WERI-Rb-1 (cell line): ENCODE data around the gene NCOR1.

Source experiments
- DNase-seq: peaks from one replicate; pipeline ENCODE4 v3.0.0-alpha.2; 2020
- H3K27ac ChIP-seq: fragments of 250-450 bp; sonication (Bioruptor Pico); 2 replicates; pipeline ENCODE4 v1.5.1; 2020; ENCODE audit warnings: mild to moderate bottlenecking, moderate library complexity
- H3K27me3 ChIP-seq: fragments of 250-450 bp; sonication (Bioruptor Pico); 2 replicates; pipeline ENCODE4 v1.5.1; 2021; ENCODE audit warnings: mild to moderate bottlenecking, low read depth, moderate library complexity; ENCODE audit not compliant: insufficient read depth, severe bottlenecking
- H3K36me3 ChIP-seq: fragments of 250-450 bp; sonication (Bioruptor Pico); 2 replicates; pipeline ENCODE4 v1.5.1; 2020; ENCODE audit warnings: mild to moderate bottlenecking, moderate library complexity
- H3K4me3 ChIP-seq: 2 replicates; pipeline ENCODE4 v1.5.1; 2011; ENCODE audit warnings: low read depth, mild to moderate bottlenecking, control low read depth, low read length
- H3K9me3 ChIP-seq: fragments of 250-450 bp; sonication (Bioruptor Pico); 2 replicates; pipeline ENCODE4 v1.5.1; 2021; ENCODE audit warnings: mild to moderate bottlenecking, moderate library complexity; ENCODE audit not compliant: severe bottlenecking
- CTCF ChIP-seq: IDR thresholded peaks from 2 replicates; pipeline ENCODE4 v1.5.1; 2011; ENCODE audit warnings: low read depth, mild to moderate bottlenecking, control low read depth, inconsistent platforms, low read length

The NCOR1 gene

GRCh38 chr17:16215273-16215964 lies at the start of gene NCOR1:
NCOR1 (minus strand) TSS chr17:16215534; CDS start chr17:16194569, 20,965 bp downstream.
- peak within 1 kb of the TSS; percentile 94 for H3K27ac ChIP-seq
- H3K9me3 ChIP-seq = no peaks in the 10 kb centered on the region
- H3K36me3 ChIP-seq = peaks cover 15% of the 10 kb centered on the region
- H3K4me3 ChIP-seq = peak within 1 kb of the TSS; percentile 87
- peak; percentile 34; the same call in 1 of the 2 replicates for TF ChIP-seq CTCF
- DNase-seq = peak; percentile 95
- no peaks in the 10 kb centered on the region for H3K27me3 ChIP-seq

- 0 out of 2 replicates have a peak, but pooled peaks cover 3% of the 10 kb centered on the region for H3K36me3 ChIP-seq
- H3K27ac ChIP-seq = no peak overlapping the region
- no peaks in the 10 kb centered on the region for H3K27me3 ChIP-seq
- no peak for DNase-seq
- H3K4me3 ChIP-seq = no peak overlapping the region
- TF ChIP-seq CTCF = no peak
- no peaks in the 10 kb centered on the region for H3K9me3 ChIP-seq
Observed at GRCh38 chr17:16262201-16262600, 46.9 kb upstream of the NCOR1 start.

- no peak overlapping the region for H3K4me3 ChIP-seq
- H3K9me3 ChIP-seq = no peaks in the 10 kb centered on the region
- TF ChIP-seq CTCF = no peak
- H3K27ac ChIP-seq = no peak overlapping the region
- no peak for DNase-seq
- no peaks in the 10 kb centered on the region for H3K27me3 ChIP-seq
- 0 out of 2 replicates have a peak, but pooled peaks cover 3% of the 10 kb centered on the region for H3K36me3 ChIP-seq
Observed at GRCh38 chr17:16261049-16261448, 45.7 kb upstream of the NCOR1 start.

- no peak for TF ChIP-seq CTCF
- DNase-seq = no peak
- Histone ChIP-seq H3K27ac (no peak overlapping the region), H3K4me3 (no peak overlapping the region), H3K9me3 (no peaks in the 10 kb centered on the region), H3K36me3 (0 out of 2 replicates have a peak, but pooled peaks cover 3% of the 10 kb centered on the region), H3K27me3 (no peaks in the 10 kb centered on the region)
Observed at GRCh38 chr17:16259926-16260325, 44.6 kb upstream of the NCOR1 start.

GRCh38 chr17:16258901-16259300 lies 43.6 kb upstream of the NCOR1 start:
- Histone ChIP-seq H3K27me3 (no peaks in the 10 kb centered on the region), H3K36me3 (peaks cover 7% of the 10 kb centered on the region; the same call in 1 of the 2 replicates), H3K27ac (no peak overlapping the region), H3K9me3 (no peaks in the 10 kb centered on the region), H3K4me3 (no peak overlapping the region)
- no peak for DNase-seq
- TF ChIP-seq CTCF = no peak
